HepG2 (cell line): ENCODE results near the gene ENTPD6. TPM values are rescaled to one million over a fixed set of nuclear protein-coding genes. Genes with fewer than 3 reads are reported as not detected.
A peak's percentile ranks its signal among the peaks of the same experiment; 100 is the strongest.

Source experiments
- CC2D1A ChIP-seq: sonication (generic); formaldehyde crosslinking; IDR thresholded peaks from 2 replicates; pipeline ENCODE4 v1.8.1; 2023; ENCODE audit warnings: mild to moderate bottlenecking, missing genetic modification reagents
- FOXP1 ChIP-seq, 2 experiments: fragments of 450-650 bp in 1 of 2; IDR thresholded peaks; 2 replicates each; pipeline ENCODE4 v1.6.1; 2017 to 2018; ENCODE audit warnings: antibody characterized with exemption in 1 of 2
- IRF2 ChIP-seq: IDR thresholded peaks from 2 replicates; pipeline ENCODE4 v1.6.1; 2018; ENCODE audit warnings: missing genetic modification reagents, missing compliant biosample characterization
- KLF13 ChIP-seq: sonication (generic); formaldehyde crosslinking; IDR thresholded peaks from 2 replicates; pipeline ENCODE4 v1.4.0; 2020; ENCODE audit warnings: mild to moderate bottlenecking, missing genetic modification reagents
- MAX ChIP-seq: IDR thresholded peaks from 2 replicates; pipeline ENCODE4 v1.6.1; 2012; ENCODE audit warnings: inconsistent platforms
- MYC ChIP-seq: sonication (generic); formaldehyde crosslinking; IDR thresholded peaks from 2 replicates; pipeline ENCODE4 v1.9.0; 2021; ENCODE audit warnings: missing genetic modification reagents, borderline replicate concordance
- RCOR2 ChIP-seq: IDR thresholded peaks from 2 replicates; pipeline ENCODE4 v1.6.1; 2016; ENCODE audit warnings: missing biosample characterization, missing genetic modification reagents
- SIX4 ChIP-seq: sonication (generic); formaldehyde crosslinking; IDR thresholded peaks from 2 replicates; pipeline ENCODE4 v1.4.0; 2020; ENCODE audit warnings: missing genetic modification reagents
- SNAPC2 ChIP-seq: sonication (generic); formaldehyde crosslinking; IDR thresholded peaks from 2 replicates; pipeline ENCODE4 v1.8.1; 2022; ENCODE audit warnings: mild to moderate bottlenecking, missing genetic modification reagents
- STAT5B ChIP-seq: sonication (generic); formaldehyde crosslinking; IDR thresholded peaks from 2 replicates; pipeline ENCODE4 v1.4.0; 2020; ENCODE audit warnings: missing genetic modification reagents
- TFDP2 ChIP-seq: sonication (generic); formaldehyde crosslinking; IDR thresholded peaks from 2 replicates; pipeline ENCODE4 v1.4.0; 2020; ENCODE audit warnings: missing genetic modification reagents
- THAP11 ChIP-seq: IDR thresholded peaks from 2 replicates; pipeline ENCODE4 v1.6.1; 2016; ENCODE audit warnings: missing biosample characterization, missing genetic modification reagents
- TIGD3 ChIP-seq: sonication (generic); formaldehyde crosslinking; IDR thresholded peaks from 2 replicates; pipeline ENCODE4 v1.5.1; 2020; ENCODE audit warnings: mild to moderate bottlenecking, missing genetic modification reagents, borderline replicate concordance
- TOPORS ChIP-seq: sonication (generic); formaldehyde crosslinking; IDR thresholded peaks from 2 replicates; pipeline ENCODE4 v1.8.0; 2023; ENCODE audit warnings: mild to moderate bottlenecking, missing genetic modification reagents
- ZFX ChIP-seq: sonication (generic); formaldehyde crosslinking; IDR thresholded peaks from 2 replicates; pipeline ENCODE4 v1.4.0; 2020; ENCODE audit warnings: mild to moderate bottlenecking, low read depth, missing genetic modification reagents, moderate library complexity
- ZNF225 ChIP-seq: sonication (generic); formaldehyde crosslinking; IDR thresholded peaks from 2 replicates; pipeline ENCODE4 v1.4.0; 2020; ENCODE audit warnings: mild to moderate bottlenecking, missing genetic modification reagents
- ZNF234 ChIP-seq: sonication (generic); formaldehyde crosslinking; conservative IDR thresholded peaks from 2 replicates; pipeline ENCODE4 v1.5.1; 2020; ENCODE audit warnings: mild to moderate bottlenecking, missing genetic modification reagents
- ZNF253 ChIP-seq: sonication (generic); formaldehyde crosslinking; IDR thresholded peaks from 2 replicates; pipeline ENCODE4 v1.8.0; 2022; ENCODE audit warnings: mild to moderate bottlenecking, missing genetic modification reagents, borderline replicate concordance
- ZNF550 ChIP-seq: sonication (generic); formaldehyde crosslinking; IDR thresholded peaks from 2 replicates; pipeline ENCODE4 v1.4.0; 2020; ENCODE audit warnings: mild to moderate bottlenecking, missing genetic modification reagents, borderline replicate concordance
- ZNF724P ChIP-seq: sonication (generic); formaldehyde crosslinking; IDR thresholded peaks from 2 replicates; pipeline ENCODE4 v1.8.0; 2022; ENCODE audit warnings: missing genetic modification reagents, borderline replicate concordance
- ZNF788 ChIP-seq: sonication (generic); formaldehyde crosslinking; IDR thresholded peaks from 2 replicates; pipeline ENCODE4 v1.5.0; 2020; ENCODE audit warnings: mild to moderate bottlenecking, missing genetic modification reagents, borderline replicate concordance
- ZNF800 ChIP-seq: sonication (generic); formaldehyde crosslinking; IDR thresholded peaks from 2 replicates; pipeline ENCODE4 v1.4.0; 2020; ENCODE audit warnings: missing genetic modification reagents
- ZNF850 ChIP-seq: sonication (generic); formaldehyde crosslinking; conservative IDR thresholded peaks from 2 replicates; pipeline ENCODE4 v1.9.0; 2021; ENCODE audit warnings: mild to moderate bottlenecking, missing genetic modification reagents
- ZNF891 ChIP-seq: sonication (generic); formaldehyde crosslinking; IDR thresholded peaks from 2 replicates; pipeline ENCODE4 v1.5.0; 2020; ENCODE audit warnings: mild to moderate bottlenecking, missing genetic modification reagents
- polyA plus RNA-seq, 8 experiments: library from polyadenylated mRNA; depleted of rRNA in 3 of 8; stranded (reverse) in 7 of 8; unstranded in 1 of 8; fragments of >200 nt; fragmentation: Illumina TruSeq in 4 of 8; extraction: Trizol in 4 of 8; gene quantifications; 2 replicates each; pipeline versions ENCODE4 v1.2.1 to v1.2.3, GENCODE V29; 2011 to 2016; ENCODE audit warnings: low read depth in 4 of 8, missing spikeins in 1 of 8, mixed read lengths in 1 of 8; ENCODE audit not compliant: insufficient read depth in 1 of 8
- total RNA-seq, 5 experiments: library from RNA; depleted of rRNA; stranded (reverse); fragments of >200 nt; fragmentation: Illumina TruSeq; extraction: Trizol; gene quantifications; 2 replicates each; pipeline ENCODE4 v1.2.3, GENCODE V29; 2016; ENCODE audit warnings: low read depth in 1 of 5
- TF ChIP-seq, protein P1 (sequence below): sonication (generic); formaldehyde crosslinking; conservative IDR thresholded peaks from 2 replicates; pipeline ENCODE4 v1.8.0; 2022; ENCODE audit warnings: missing genetic modification reagents

The ENTPD6 gene
- total and polyA plus RNA-seq, 2 of the 13 experiments (the other 11 are each of a cell fraction or from before 2014, with no cell fraction given), result 164 to 172 TPM

- 0 out of 2 replicates have a peak, but pooled peaks have one; percentile 21 for TF ChIP-seq TIGD3 (CRISPR knock-in tag)
- TF ChIP-seq ZNF253 (CRISPR knock-in tag), result no peak; the same call in 1 of the 2 replicates
- peak; percentile 70; the same call in 1 of the 2 replicates for TF ChIP-seq MAX
- no peak for TF ChIP-seq CC2D1A (CRISPR knock-in tag)
- TF ChIP-seq STAT5B (CRISPR knock-in tag), result no peak
- TF ChIP-seq ZNF850 (CRISPR knock-in tag), result no peak; the same call in 1 of the 2 replicates
- no peak for TF ChIP-seq SIX4
- TF ChIP-seq ZNF800, result peak; percentile 95
- TF ChIP-seq ZNF225 (CRISPR knock-in tag), result peak; percentile 90; the same call in 1 of the 2 replicates
- TF ChIP-seq ZNF724P, result no peak; the same call in 1 of the 2 replicates
- peak; percentile 36; the same call in 1 of the 2 replicates for TF ChIP-seq RCOR2
- TF ChIP-seq MYC (CRISPR knock-in tag), result peak; percentile 63
- TF ChIP-seq SNAPC2 (CRISPR knock-in tag), result no peak
- no peak for TF ChIP-seq IRF2 (CRISPR knock-in tag)
- peak; percentile 52 for TF ChIP-seq ZNF788 (CRISPR knock-in tag)
- no peak for TF ChIP-seq ZFX (CRISPR knock-in tag)
- TF ChIP-seq FOXP1 (IDR thresholded peaks at IDR 0.05), result no peak
- 0 out of 2 replicates have a peak, but pooled peaks have one; percentile 10 for TF ChIP-seq FOXP1 (CRISPR knock-in tag; IDR thresholded peaks at IDR 0.05)
- no peak; the same call in 1 of the 2 replicates for TF ChIP-seq TFDP2 (CRISPR knock-in tag)
- TF ChIP-seq TOPORS (CRISPR knock-in tag), result no peak
- TF ChIP-seq, protein P1, sequence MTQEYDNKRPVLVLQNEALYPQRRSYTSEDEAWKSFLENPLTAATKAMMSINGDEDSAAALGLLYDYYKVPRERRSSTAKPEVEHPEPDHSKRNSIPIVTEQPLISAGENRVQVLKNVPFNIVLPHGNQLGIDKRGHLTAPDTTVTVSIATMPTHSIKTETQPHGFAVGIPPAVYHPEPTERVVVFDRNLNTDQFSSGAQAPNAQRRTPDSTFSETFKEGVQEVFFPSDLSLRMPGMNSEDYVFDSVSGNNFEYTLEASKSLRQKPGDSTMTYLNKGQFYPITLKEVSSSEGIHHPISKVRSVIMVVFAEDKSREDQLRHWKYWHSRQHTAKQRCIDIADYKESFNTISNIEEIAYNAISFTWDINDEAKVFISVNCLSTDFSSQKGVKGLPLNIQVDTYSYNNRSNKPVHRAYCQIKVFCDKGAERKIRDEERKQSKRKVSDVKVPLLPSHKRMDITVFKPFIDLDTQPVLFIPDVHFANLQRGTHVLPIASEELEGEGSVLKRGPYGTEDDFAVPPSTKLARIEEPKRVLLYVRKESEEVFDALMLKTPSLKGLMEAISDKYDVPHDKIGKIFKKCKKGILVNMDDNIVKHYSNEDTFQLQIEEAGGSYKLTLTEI (CRISPR knock-in tag), result no peak
- peak; percentile 66; the same call in 1 of the 2 replicates for TF ChIP-seq ZNF891
- TF ChIP-seq ZNF550 (CRISPR knock-in tag), result no peak; the same call in 1 of the 2 replicates
- TF ChIP-seq THAP11 (CRISPR knock-in tag), result no peak
- TF ChIP-seq ZNF234 (CRISPR knock-in tag), result no peak
- peak; percentile 81 for TF ChIP-seq KLF13 (CRISPR knock-in tag)
These were observed 51.5 kb downstream of the ENTPD6 start (continued) for GRCh38 chr20:25247000-25247517.
